HL-60 (cell line): ENCODE results near the gene GJD4.

Experiments
- DNase-seq, 2 experiments: peaks; one replicate each; pipeline ENCODE4 v3.0.0-alpha.2; 2010 to 2020; ENCODE audit warnings: low read depth in 1 of 2, low spot score in 1 of 2
- H3K27ac ChIP-seq: fragments of 250-450 bp; sonication (Bioruptor Pico); replicated peaks from 2 replicates; pipeline ENCODE4 v1.5.1; 2020; ENCODE audit warnings: mild to moderate bottlenecking, moderate library complexity
- H3K27me3 ChIP-seq: fragments of 250-450 bp; sonication (Bioruptor Pico); 2 replicates; pipeline ENCODE4 v1.5.1; 2021; ENCODE audit warnings: mild to moderate bottlenecking, moderate library complexity; ENCODE audit not compliant: insufficient read depth, poor library complexity, severe bottlenecking
- H3K4me3 ChIP-seq: replicated peaks from 2 replicates; pipeline ENCODE4 v1.5.1; 2011; ENCODE audit warnings: mild to moderate bottlenecking, control low read depth, low read length; ENCODE audit not compliant: insufficient read depth
- CTCF ChIP-seq: IDR thresholded peaks from one replicate; pipeline ENCODE4 v1.5.1; 2011; ENCODE audit warnings: low read length, control low read depth, inconsistent platforms; ENCODE audit not compliant: insufficient read depth
- GABPA ChIP-seq: IDR thresholded peaks from 2 replicates; pipeline ENCODE4 v1.6.1; 2012; ENCODE audit warnings: low read depth
- POLR2AphosphoS5 ChIP-seq: IDR thresholded peaks from 2 replicates; pipeline ENCODE4 v1.6.1; 2012; ENCODE audit warnings: low read depth
- REST ChIP-seq: IDR thresholded peaks from 2 replicates; pipeline ENCODE4 v1.6.1; 2012; ENCODE audit warnings: low read depth; ENCODE audit not compliant: insufficient replicate concordance
- SPI1 ChIP-seq: IDR thresholded peaks from 2 replicates; pipeline ENCODE4 v1.6.1; 2012; ENCODE audit warnings: low read depth, mild to moderate bottlenecking, borderline replicate concordance

The GJD4 gene

GRCh38 chr10:35564341-35564968 is 40.7 kb upstream of the GJD4 start:
- Histone ChIP-seq H3K27ac (peak overlapping the region; percentile 56), H3K27me3 (no peaks in the 10 kb centered on the region), H3K4me3 (no peak overlapping the region)
- no peak for TF ChIP-seq POLR2AphosphoS5
- peak; percentile 34; the same call in 1 of the 2 replicates for TF ChIP-seq SPI1
- DNase-seq, result peak in 1 of 2 experiments; percentile 74

- Histone ChIP-seq H3K27me3 (no peaks in the 10 kb centered on the region), H3K27ac (no peak overlapping the region), H3K4me3 (no peak overlapping the region)
- no peak for TF ChIP-seq REST
- no peak for DNase-seq
Observed at GRCh38 chr10:35565602-35566081, 39.5 kb upstream of the GJD4 start.

GRCh38 chr10:35567951-35568350 is 37.2 kb upstream of the GJD4 start:
- H3K27me3 ChIP-seq, result no peaks in the 10 kb centered on the region
- no peak overlapping the region for H3K4me3 ChIP-seq
- DNase-seq, result no peak
- TF ChIP-seq POLR2AphosphoS5 (no peak), GABPA (no peak), CTCF (no peak), SPI1 (no peak), REST (no peak)
- no peak overlapping the region for H3K27ac ChIP-seq

- DNase-seq, result no peak
- H3K27me3 ChIP-seq, result no peaks in the 10 kb centered on the region
- no peak overlapping the region for H3K4me3 ChIP-seq
- TF ChIP-seq GABPA (no peak), REST (no peak), SPI1 (no peak), CTCF (no peak), POLR2AphosphoS5 (no peak)
- no peak overlapping the region for H3K27ac ChIP-seq
Observed at GRCh38 chr10:35568483-35569015, 36.6 kb upstream of the GJD4 start.
